Thyroid gland (tissue), 4 donors: Measurements from ENCODE around the gene DDX46.

Experiments
- CTCF ChIP-seq, 6 experiments: fragments of 200-600 bp in 3 of 6; fragments of 450-650 bp in 3 of 6; sonication (generic) in 3 of 6; IDR thresholded peaks; one replicate each; pipeline ENCODE4 v1.5.1; 2016 to 2019; ENCODE audit warnings: antibody characterized with exemption in 6 of 6, mild to moderate bottlenecking in 2 of 6, inconsistent platforms in 1 of 6, moderate library complexity in 1 of 6
- POLR2A ChIP-seq, 2 donors: fragments of 450-650 bp; IDR thresholded peaks; one replicate each; pipeline ENCODE4 v1.6.1; 2017; ENCODE audit warnings: antibody characterized with exemption in 2 of 2, mild to moderate bottlenecking in 2 of 2, moderate library complexity in 1 of 2

GRCh38 chr5:134818776-134819175 is 60.2 kb downstream of the DDX46 start:
- TF ChIP-seq CTCF (IDR thresholded peaks at IDR 0.05): no peak
- TF ChIP-seq POLR2A (IDR thresholded peaks at IDR 0.05): no peak
